Testis (tissue), 2 donors: ENCODE results near the gene TMEM150B.

Experiments
- POLR2A ChIP-seq: fragments of 450-650 bp; IDR thresholded peaks from one replicate; pipeline ENCODE4 v1.6.1; 2017; ENCODE audit warnings: antibody characterized with exemption, mild to moderate bottlenecking, moderate library complexity
- TF ChIP-seq, protein P1 (sequence below), 3 experiments: fragments of 450-650 bp in 2 of 3; fragments of 200-600 bp in 1 of 3; sonication (generic) in 1 of 3; IDR thresholded peaks; one replicate each; pipeline ENCODE4 v1.5.1; 2016 to 2019; ENCODE audit warnings: antibody characterized with exemption in 3 of 3, mild to moderate bottlenecking in 2 of 3, moderate library complexity in 1 of 3

DNA sequence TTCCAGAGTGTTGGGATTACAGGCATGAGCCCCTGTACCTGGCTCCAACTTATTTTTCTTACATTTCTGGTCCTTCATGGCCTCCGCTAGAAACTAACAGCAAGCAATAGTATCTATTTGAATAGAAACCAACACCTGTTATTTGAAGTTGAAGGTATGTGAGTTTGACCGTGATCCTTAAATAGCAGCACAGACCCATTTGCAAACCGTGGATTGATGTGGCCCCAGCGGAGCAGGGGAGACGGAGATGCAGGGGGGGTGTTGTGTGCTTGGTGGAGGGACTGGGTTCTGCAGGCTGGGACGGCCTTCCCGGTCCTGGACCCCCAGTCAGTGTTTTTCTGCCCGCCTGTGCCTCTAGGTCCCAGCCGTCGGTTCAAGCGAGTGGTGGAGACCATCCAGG, 16.9 kb downstream of the TMEM150B start:
- TF ChIP-seq POLR2A, result no peak
- TF ChIP-seq, protein P1, sequence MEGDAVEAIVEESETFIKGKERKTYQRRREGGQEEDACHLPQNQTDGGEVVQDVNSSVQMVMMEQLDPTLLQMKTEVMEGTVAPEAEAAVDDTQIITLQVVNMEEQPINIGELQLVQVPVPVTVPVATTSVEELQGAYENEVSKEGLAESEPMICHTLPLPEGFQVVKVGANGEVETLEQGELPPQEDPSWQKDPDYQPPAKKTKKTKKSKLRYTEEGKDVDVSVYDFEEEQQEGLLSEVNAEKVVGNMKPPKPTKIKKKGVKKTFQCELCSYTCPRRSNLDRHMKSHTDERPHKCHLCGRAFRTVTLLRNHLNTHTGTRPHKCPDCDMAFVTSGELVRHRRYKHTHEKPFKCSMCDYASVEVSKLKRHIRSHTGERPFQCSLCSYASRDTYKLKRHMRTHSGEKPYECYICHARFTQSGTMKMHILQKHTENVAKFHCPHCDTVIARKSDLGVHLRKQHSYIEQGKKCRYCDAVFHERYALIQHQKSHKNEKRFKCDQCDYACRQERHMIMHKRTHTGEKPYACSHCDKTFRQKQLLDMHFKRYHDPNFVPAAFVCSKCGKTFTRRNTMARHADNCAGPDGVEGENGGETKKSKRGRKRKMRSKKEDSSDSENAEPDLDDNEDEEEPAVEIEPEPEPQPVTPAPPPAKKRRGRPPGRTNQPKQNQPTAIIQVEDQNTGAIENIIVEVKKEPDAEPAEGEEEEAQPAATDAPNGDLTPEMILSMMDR (IDR thresholded peaks at IDR 0.05), result no peak
